Upper lobe of right lung (tissue), 1 donor: ENCODE results near the gene NUPR1. TPM values are rescaled to one million over a fixed set of nuclear protein-coding genes. Genes with fewer than 3 reads are reported as not detected.

Experiments used
- ATAC-seq: fragments of 200-7000 bp; cut with Tn5 transposase; one replicate; pipeline ENCODE4 v1.9.1; 2020; ENCODE audit warnings: mild to moderate bottlenecking, moderate library complexity
- DNase-seq: peaks from one replicate; pipeline ENCODE4 v3.0.0-alpha.2; 2020
- H3K27ac ChIP-seq: fragments of 200-600 bp; one replicate; pipeline ENCODE4 v1.8.0; 2022
- H3K27me3 ChIP-seq: fragments of 200-600 bp; one replicate; pipeline ENCODE4 v1.8.0; 2022; ENCODE audit warnings: mild to moderate bottlenecking
- H3K36me3 ChIP-seq: fragments of 200-600 bp; one replicate; pipeline ENCODE4 v1.8.0; 2022
- H3K4me1 ChIP-seq: fragments of 200-600 bp; one replicate; pipeline ENCODE4 v1.8.0; 2022
- H3K4me3 ChIP-seq: fragments of 200-600 bp; one replicate; pipeline ENCODE4 v1.8.0; 2022; ENCODE audit warnings: mild to moderate bottlenecking
- H3K9me3 ChIP-seq: fragments of 200-600 bp; one replicate; pipeline ENCODE4 v1.8.0; 2022
- intact Hi-C: fragments of 100-400 bp; cut with DNase I; formaldehyde crosslinking; loops from one replicate; pipeline ENCODE4 v1.11.0; 2022
- total RNA-seq: library from RNA; stranded (reverse); fragmentation: NEBNext Ultra II Directional; extraction: Animal tissue kit (Norgen Biotek cat#: 25700); gene quantifications from one replicate; pipeline ENCODE4 v1.2.1, GENCODE V29; 2021
- TF ChIP-seq, protein P1 (sequence below): fragments of 200-600 bp; IDR thresholded peaks from one replicate; pipeline ENCODE4 v1.8.0; 2022; ENCODE audit warnings: antibody characterized with exemption
- donor health status: DM: no; HTN: yes; CAD: no; lungs with severe emphysema.

The NUPR1 gene
- total RNA-seq, 1 donor from 2014 or later, result 291 TPM

GRCh38 chr16:28526201-28527099, 12.3 kb downstream of the NUPR1 start:
- no peak for ATAC-seq
- TF ChIP-seq, protein P1, sequence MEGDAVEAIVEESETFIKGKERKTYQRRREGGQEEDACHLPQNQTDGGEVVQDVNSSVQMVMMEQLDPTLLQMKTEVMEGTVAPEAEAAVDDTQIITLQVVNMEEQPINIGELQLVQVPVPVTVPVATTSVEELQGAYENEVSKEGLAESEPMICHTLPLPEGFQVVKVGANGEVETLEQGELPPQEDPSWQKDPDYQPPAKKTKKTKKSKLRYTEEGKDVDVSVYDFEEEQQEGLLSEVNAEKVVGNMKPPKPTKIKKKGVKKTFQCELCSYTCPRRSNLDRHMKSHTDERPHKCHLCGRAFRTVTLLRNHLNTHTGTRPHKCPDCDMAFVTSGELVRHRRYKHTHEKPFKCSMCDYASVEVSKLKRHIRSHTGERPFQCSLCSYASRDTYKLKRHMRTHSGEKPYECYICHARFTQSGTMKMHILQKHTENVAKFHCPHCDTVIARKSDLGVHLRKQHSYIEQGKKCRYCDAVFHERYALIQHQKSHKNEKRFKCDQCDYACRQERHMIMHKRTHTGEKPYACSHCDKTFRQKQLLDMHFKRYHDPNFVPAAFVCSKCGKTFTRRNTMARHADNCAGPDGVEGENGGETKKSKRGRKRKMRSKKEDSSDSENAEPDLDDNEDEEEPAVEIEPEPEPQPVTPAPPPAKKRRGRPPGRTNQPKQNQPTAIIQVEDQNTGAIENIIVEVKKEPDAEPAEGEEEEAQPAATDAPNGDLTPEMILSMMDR, result no peak
- H3K27ac ChIP-seq, result no peak overlapping the region
- H3K4me3 ChIP-seq, result no peak overlapping the region
- H3K4me1 ChIP-seq, result no peaks in the 10 kb centered on the region
- intact Hi-C loops, result no loop called here
- DNase-seq, result no peak
- H3K36me3 ChIP-seq, result no peaks in the 10 kb centered on the region
- H3K9me3 ChIP-seq, result no peaks in the 10 kb centered on the region
- no peaks in the 10 kb centered on the region for H3K27me3 ChIP-seq

GRCh38 chr16:28524681-28525171, 14.0 kb downstream of the NUPR1 start:
- H3K27me3 ChIP-seq, result no peaks in the 10 kb centered on the region
- intact Hi-C loops, result no loop called here
- peak; percentile 39 for ATAC-seq
- H3K27ac ChIP-seq, result no peak overlapping the region
- DNase-seq, result no peak
- no peaks in the 10 kb centered on the region for H3K36me3 ChIP-seq
- H3K4me3 ChIP-seq, result no peak overlapping the region
- TF ChIP-seq, protein P1, result no peak
- no peaks in the 10 kb centered on the region for H3K9me3 ChIP-seq
- no peaks in the 10 kb centered on the region for H3K4me1 ChIP-seq

DNA sequence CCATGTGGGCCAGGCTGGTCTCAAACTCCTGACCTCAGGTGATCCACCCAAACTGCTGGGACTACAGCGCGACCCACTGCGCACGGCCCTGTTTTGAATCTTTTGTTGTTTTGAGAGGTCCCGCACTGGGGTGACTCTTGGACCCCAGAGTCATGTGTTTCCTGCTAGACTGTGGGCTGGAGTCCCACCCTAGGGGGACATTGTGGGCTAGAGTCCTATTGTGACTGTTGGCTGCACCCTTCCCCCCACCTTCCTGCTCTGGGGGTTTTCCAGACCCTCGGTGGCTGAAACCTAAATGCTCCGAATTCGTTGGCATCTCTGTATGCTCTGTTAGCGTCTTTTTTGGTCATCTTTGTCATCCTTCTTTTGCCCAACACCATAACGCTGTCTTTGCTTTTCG, 16.0 kb downstream of the NUPR1 start:
- DNase-seq (no peak), ATAC-seq (no peak)
- intact Hi-C loops, result no loop called here
- H3K27ac ChIP-seq, result no peak overlapping the region
- H3K4me3 ChIP-seq, result no peak overlapping the region
- H3K27me3 ChIP-seq, result no peaks in the 10 kb centered on the region
- TF ChIP-seq, protein P1, result no peak
- H3K36me3 ChIP-seq, result no peaks in the 10 kb centered on the region
- H3K9me3 ChIP-seq, result no peaks in the 10 kb centered on the region
- H3K4me1 ChIP-seq, result no peaks in the 10 kb centered on the region

DNA sequence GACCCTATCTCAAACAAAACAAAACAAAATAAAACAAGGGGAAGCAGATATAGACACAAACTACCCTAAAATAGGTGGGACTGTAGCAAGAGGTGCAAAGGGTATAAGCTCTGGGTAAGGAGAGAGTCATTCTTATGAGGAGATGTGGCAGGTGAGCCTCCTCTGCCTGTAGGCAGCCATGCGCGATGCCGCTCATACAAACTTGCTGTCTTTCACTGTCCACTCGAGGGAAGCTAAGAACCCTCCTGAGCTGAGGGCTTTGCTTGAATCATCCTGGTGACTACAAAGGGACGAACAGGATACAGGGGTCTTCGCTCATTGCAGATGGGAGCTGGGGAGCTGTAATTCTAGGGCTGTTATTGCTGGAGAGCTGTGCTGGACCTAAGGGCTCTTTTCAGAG, 17.3 kb downstream of the NUPR1 start:
- H3K9me3 ChIP-seq, result no peaks in the 10 kb centered on the region
- no peak overlapping the region for H3K4me3 ChIP-seq
- no peaks in the 10 kb centered on the region for H3K4me1 ChIP-seq
- no peaks in the 10 kb centered on the region for H3K27me3 ChIP-seq
- TF ChIP-seq, protein P1, result no peak
- DNase-seq (no peak), ATAC-seq (no peak)
- intact Hi-C loops, result no loop called here
- H3K27ac ChIP-seq, result no peak overlapping the region
- H3K36me3 ChIP-seq, result no peaks in the 10 kb centered on the region

DNA sequence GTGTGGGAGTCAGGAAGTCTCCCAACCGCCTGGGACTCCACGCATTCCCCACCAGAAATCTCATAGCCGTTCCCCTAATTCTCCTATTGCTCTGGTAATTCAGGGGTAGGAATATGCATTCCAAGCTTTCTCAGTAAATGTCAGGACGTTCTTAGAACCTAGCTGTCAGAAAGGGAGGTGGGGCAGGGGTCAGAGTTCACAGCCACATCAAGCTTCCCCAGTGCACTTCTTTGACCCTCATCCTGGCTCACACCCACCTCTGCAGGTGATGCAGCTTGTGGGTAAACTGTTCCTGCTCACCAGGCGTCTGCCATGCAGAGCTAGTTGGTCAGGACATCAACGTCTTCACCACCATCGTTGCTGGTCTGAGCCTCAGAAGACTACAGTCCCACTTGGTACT, 18.1 kb downstream of the NUPR1 start:
- no peak overlapping the region for H3K4me3 ChIP-seq
- no peaks in the 10 kb centered on the region for H3K27me3 ChIP-seq
- ATAC-seq (no peak), DNase-seq (no peak)
- intact Hi-C loops, result no loop called here
- no peak overlapping the region for H3K27ac ChIP-seq
- no peaks in the 10 kb centered on the region for H3K4me1 ChIP-seq
- no peaks in the 10 kb centered on the region for H3K36me3 ChIP-seq
- no peaks in the 10 kb centered on the region for H3K9me3 ChIP-seq
- TF ChIP-seq, protein P1, result no peak
